Neutrophil (primary cell): ENCODE measurements around the gene NBAS.

Experiments used
- H3K27ac ChIP-seq: fragments of 200-600 bp; sonication (generic); 2 replicates; pipeline ENCODE4 v1.5.1; 2016; ENCODE audit warnings: mild to moderate bottlenecking, moderate library complexity
- H3K27me3 ChIP-seq: fragments of 200-600 bp; sonication (generic); 2 replicates; pipeline ENCODE4 v1.6.0; 2016; ENCODE audit warnings: mild to moderate bottlenecking
- H3K36me3 ChIP-seq: fragments of 200-600 bp; sonication (generic); 2 replicates; pipeline ENCODE4 v1.5.1; 2017
- H3K4me1 ChIP-seq, 2 experiments: fragments of 200-600 bp in 1 of 2; sonication (generic) in 1 of 2; 1 replicate in 1 of 2; 2 replicates in 1 of 2; pipeline versions ENCODE4 v1.5.1 to v1.6.1; 2013 to 2016; ENCODE audit warnings: low read depth in 1 of 2, low read length in 1 of 2, mild to moderate bottlenecking in 1 of 2, moderate library complexity in 1 of 2; ENCODE audit not compliant: control insufficient read depth in 1 of 2, insufficient read depth in 1 of 2
- H3K4me3 ChIP-seq, 2 experiments: fragments of 200-600 bp in 1 of 2; sonication (generic) in 1 of 2; 1 replicate in 1 of 2; 2 replicates in 1 of 2; pipeline ENCODE4 v1.5.1; 2013 to 2016; ENCODE audit warnings: low read depth in 1 of 2, low read length in 1 of 2, mild to moderate bottlenecking in 1 of 2, moderate library complexity in 1 of 2
- H3K9me3 ChIP-seq: fragments of 200-600 bp; sonication (generic); 2 replicates; pipeline ENCODE4 v1.5.1; 2016
- CTCF ChIP-seq: fragments of 200-600 bp; sonication (generic); IDR thresholded peaks from 2 replicates; pipeline ENCODE4 v1.5.1; 2016; ENCODE audit warnings: antibody characterized with exemption

NBAS gene

GRCh38 chr2:15136639-15137038 lies 424.5 kb downstream of the NBAS start:
- no peak overlapping the region for H3K4me3 ChIP-seq
- no peak overlapping the region for H3K27ac ChIP-seq
- H3K9me3 ChIP-seq = no peaks in the 10 kb centered on the region
- no peaks in the 10 kb centered on the region for H3K27me3 ChIP-seq
- no peak for TF ChIP-seq CTCF
- no peaks in the 10 kb centered on the region for H3K36me3 ChIP-seq
- peaks cover 23 to 37% of the 10 kb centered on the region in 2 experiments for H3K4me1 ChIP-seq

GRCh38 chr2:15134957-15135356 lies 426.2 kb downstream of the NBAS start:
- no peaks in the 10 kb centered on the region for H3K9me3 ChIP-seq

GRCh38 chr2:15133461-15133860 lies 427.7 kb downstream of the NBAS start:
- no peak for TF ChIP-seq CTCF
- H3K27me3 ChIP-seq = no peaks in the 10 kb centered on the region
- H3K4me3 ChIP-seq = no peak overlapping the region
- no peaks in the 10 kb centered on the region for H3K9me3 ChIP-seq
- no peaks in the 10 kb centered on the region for H3K36me3 ChIP-seq
- H3K4me1 ChIP-seq = peaks cover 23 to 44% of the 10 kb centered on the region in 2 experiments
- peak overlapping the region; percentile 12 for H3K27ac ChIP-seq

More at GRCh38 chr2:15134957-15135356, 426.2 kb downstream of the NBAS start:
- no peak overlapping the region for H3K27ac ChIP-seq
- no peaks in the 10 kb centered on the region for H3K36me3 ChIP-seq
- no peaks in the 10 kb centered on the region for H3K27me3 ChIP-seq
- peaks cover 23 to 44% of the 10 kb centered on the region in 2 experiments for H3K4me1 ChIP-seq
- H3K4me3 ChIP-seq = no peak overlapping the region
- no peak for TF ChIP-seq CTCF

GRCh38 chr2:15128846-15129245 lies 432.3 kb downstream of the NBAS start:
- Histone ChIP-seq H3K27me3 (no peaks in the 10 kb centered on the region), H3K27ac (no peak overlapping the region), H3K4me1 (peaks cover 8 to 28% of the 10 kb centered on the region in 2 experiments), H3K9me3 (no peaks in the 10 kb centered on the region), H3K36me3 (no peaks in the 10 kb centered on the region), H3K4me3 (no peak overlapping the region)
- no peak for TF ChIP-seq CTCF

- no peak for TF ChIP-seq CTCF
- H3K9me3 ChIP-seq = no peaks in the 10 kb centered on the region
- H3K27ac ChIP-seq = no peak overlapping the region
- H3K27me3 ChIP-seq = no peaks in the 10 kb centered on the region
- H3K36me3 ChIP-seq = no peaks in the 10 kb centered on the region
- peaks cover 0 to 19% of the 10 kb centered on the region in 2 experiments for H3K4me1 ChIP-seq
- H3K4me3 ChIP-seq = no peak overlapping the region
Measured at GRCh38 chr2:15127876-15128275, 433.3 kb downstream of the NBAS start.

GRCh38 chr2:15127301-15127700 lies 433.8 kb downstream of the NBAS start:
- H3K27ac ChIP-seq = no peak overlapping the region
- H3K27me3 ChIP-seq = no peaks in the 10 kb centered on the region
- H3K4me1 ChIP-seq = peaks cover 0 to 15% of the 10 kb centered on the region in 2 experiments
- no peaks in the 10 kb centered on the region for H3K36me3 ChIP-seq
- no peaks in the 10 kb centered on the region for H3K9me3 ChIP-seq
- TF ChIP-seq CTCF = no peak
- no peak overlapping the region for H3K4me3 ChIP-seq
